Endodermal cell (in vitro differentiated cells): ENCODE measurements around the gene CHAD. TPM values are rescaled to one million over a fixed set of nuclear protein-coding genes. Genes with fewer than 3 reads are reported as not detected.
"Not testable (repeated sequence)": the region's sequence is repeated elsewhere in the genome, so short reads cannot be mapped to it uniquely, and the experiment has no call there.

Experiments used
- DNase-seq: peaks from one replicate; pipeline ENCODE4 v3.0.0-alpha.2; 2017
- H3K27ac ChIP-seq: 2 replicates; pipeline ENCODE4 v1.5.1; 2013; ENCODE audit warnings: mild to moderate bottlenecking, low read depth, low read length, moderate library complexity
- H3K27me3 ChIP-seq: 2 replicates; pipeline ENCODE4 v1.6.1; 2013; ENCODE audit warnings: mild to moderate bottlenecking, low read length, moderate library complexity; ENCODE audit not compliant: insufficient read depth, control insufficient read depth, poor library complexity, severe bottlenecking
- H3K36me3 ChIP-seq: 2 replicates; pipeline ENCODE4 v1.7.0; 2013; ENCODE audit warnings: mild to moderate bottlenecking, low read length, moderate library complexity; ENCODE audit not compliant: control insufficient read depth, insufficient read depth
- H3K4me1 ChIP-seq: one replicate; pipeline ENCODE4 v1.7.0; 2013; ENCODE audit warnings: low read length; ENCODE audit not compliant: control insufficient read depth, insufficient read depth
- H3K4me3 ChIP-seq: 2 replicates; pipeline ENCODE4 v1.5.1; 2013; ENCODE audit warnings: mild to moderate bottlenecking, low read length, moderate library complexity
- H3K9ac ChIP-seq: 2 replicates; pipeline ENCODE4 v1.6.1; 2013; ENCODE audit warnings: mild to moderate bottlenecking, low read length, moderate library complexity; ENCODE audit not compliant: poor library complexity, severe bottlenecking; ENCODE audit errors: extremely low read depth
- H3K9me3 ChIP-seq: 2 replicates; pipeline ENCODE4 v1.6.1; 2013; ENCODE audit warnings: mild to moderate bottlenecking, low read length, moderate library complexity; ENCODE audit not compliant: control insufficient read depth
- H3K27ac Mint-ChIP-seq: 2 replicates; pipeline ENCODE4 v1.8.0; 2020; ENCODE audit warnings: mixed read lengths
- H3K27me3 Mint-ChIP-seq: 2 replicates; pipeline ENCODE4 v1.8.0; 2021; ENCODE audit warnings: mild to moderate bottlenecking, mixed read lengths; ENCODE audit not compliant: insufficient read depth
- H3K36me3 Mint-ChIP-seq: 2 replicates; pipeline ENCODE4 v1.8.0; 2020; ENCODE audit warnings: low read depth, mixed read lengths
- H3K4me1 Mint-ChIP-seq: 2 replicates; pipeline ENCODE4 v1.8.0; 2020; ENCODE audit warnings: mixed read lengths
- H3K4me3 Mint-ChIP-seq: 2 replicates; pipeline ENCODE4 v1.8.0; 2020; ENCODE audit warnings: mild to moderate bottlenecking, moderate library complexity, mixed read lengths
- H3K9me3 Mint-ChIP-seq: 2 replicates; pipeline ENCODE4 v1.8.0; 2020; ENCODE audit warnings: mild to moderate bottlenecking, mixed read lengths
- CTCF ChIP-seq: fragments of 200-600 bp; sonication (generic); conservative IDR thresholded peaks from 2 replicates; pipeline ENCODE4 v1.5.0; 2021; ENCODE audit warnings: antibody characterized with exemption, mild to moderate bottlenecking
- WGBS, 2 experiments: methylation state at CpG; one replicate each; pipeline versions ENCODE4 v1.1.5 to v1.1.7; 2013; ENCODE audit warnings: missing lambda C conversion rate in 2 of 2, mixed read lengths in 1 of 2; ENCODE audit not compliant: insufficient coverage in 1 of 2, insufficient read length in 1 of 2; 5-methylcytosine and 5-hydroxymethylcytosine counted together
- total RNA-seq, 2 donors: library from RNA; stranded (reverse); fragmentation: NEBNext Ultra II Directional in 1 of 2; extraction: Animal tissue kit (Norgen Biotek cat#: 25700) in 1 of 2; gene quantifications; 2 replicates in 1 of 2; 3 replicates in 1 of 2; pipeline ENCODE4 v1.2.1, GENCODE V29; 2021

Gene CHAD
- total RNA-seq, 2 donors from 2014 or later, result 0.15 TPM; not detected in 1

GRCh38 chr17:50429793-50430192, 38.9 kb downstream of the CHAD start:
- peaks cover 8% of the 10 kb centered on the region for H3K36me3 Mint-ChIP-seq
- peaks cover 16% of the 10 kb centered on the region for H3K4me1 Mint-ChIP-seq
- WGBS, 2 experiments, result 96 to 97% methylated on average over 3 to 4 of the region's 4 CpGs
- Histone ChIP-seq H3K27ac (no peak overlapping the region), H3K36me3 (no peaks in the 10 kb centered on the region), H3K4me1 (peaks cover 10% of the 10 kb centered on the region), H3K4me3 (no peak overlapping the region), H3K27me3 (no peaks in the 10 kb centered on the region), H3K9ac (no peak overlapping the region), H3K9me3 (no peaks in the 10 kb centered on the region)
- no peak overlapping the region for H3K27ac Mint-ChIP-seq
- no peak for TF ChIP-seq CTCF
- H3K27me3 Mint-ChIP-seq, result no peaks in the 10 kb centered on the region
- H3K4me3 Mint-ChIP-seq, result no peak overlapping the region
- no peak for DNase-seq
- no peaks in the 10 kb centered on the region for H3K9me3 Mint-ChIP-seq

- Histone ChIP-seq H3K9ac (no peak overlapping the region), H3K27ac (no peak overlapping the region), H3K4me1 (peaks cover 10% of the 10 kb centered on the region), H3K4me3 (no peak overlapping the region), H3K36me3 (no peaks in the 10 kb centered on the region), H3K27me3 (no peaks in the 10 kb centered on the region), H3K9me3 (no peaks in the 10 kb centered on the region)
- peaks cover 7% of the 10 kb centered on the region for H3K36me3 Mint-ChIP-seq
- no peaks in the 10 kb centered on the region for H3K9me3 Mint-ChIP-seq
- no peaks in the 10 kb centered on the region for H3K27me3 Mint-ChIP-seq
- no peak for DNase-seq
- no peak for TF ChIP-seq CTCF
- H3K4me3 Mint-ChIP-seq, result no peak overlapping the region
- peaks cover 18% of the 10 kb centered on the region for H3K4me1 Mint-ChIP-seq
- WGBS, 2 experiments, result 91 to 99% methylated on average over 5 to 7 of the region's 7 CpGs
- H3K27ac Mint-ChIP-seq, result no peak overlapping the region
These were observed 39.8 kb downstream of the CHAD start for GRCh38 chr17:50428831-50429424.

- H3K4me3 ChIP-seq, H3K9ac ChIP-seq, H3K36me3 Mint-ChIP-seq, H3K9me3 ChIP-seq, H3K27ac ChIP-seq, H3K36me3 ChIP-seq, DNase-seq, H3K27ac Mint-ChIP-seq, H3K27me3 Mint-ChIP-seq, H3K9me3 Mint-ChIP-seq, H3K27me3 ChIP-seq: not testable (repeated sequence)
- peak overlapping the region; percentile 70 for H3K4me3 Mint-ChIP-seq
- 87 to 88% methylated on average over 5 to 6 of the region's 6 CpGs for WGBS, 2 experiments
- H3K4me1 Mint-ChIP-seq, result peaks cover 18% of the 10 kb centered on the region
- H3K4me1 ChIP-seq, result peaks cover 10% of the 10 kb centered on the region
These were observed 40.6 kb downstream of the CHAD start for GRCh38 chr17:50428126-50428525.
